Sigmoid colon (tissue), 4 donors: ENCODE measurements around the gene ADRA1B.

Source experiments
- CTCF ChIP-seq, 4 experiments: fragments of 450-650 bp in 3 of 4; fragments of 200-600 bp in 1 of 4; IDR thresholded peaks; one replicate each; pipeline ENCODE4 v1.5.1; 2016 to 2019; ENCODE audit warnings: antibody characterized with exemption in 4 of 4, mild to moderate bottlenecking in 3 of 4, moderate library complexity in 2 of 4
- EP300 ChIP-seq, 4 donors: sonication (generic); formaldehyde crosslinking; IDR thresholded peaks; one replicate each; pipeline ENCODE4 v1.6.1; 2017; ENCODE audit warnings: antibody characterized with exemption in 4 of 4
- POLR2A ChIP-seq, 2 donors: fragments of 450-650 bp; IDR thresholded peaks; one replicate each; pipeline ENCODE4 v1.6.1; 2016; ENCODE audit warnings: antibody characterized with exemption in 2 of 2, mild to moderate bottlenecking in 2 of 2, moderate library complexity in 2 of 2
- POLR2AphosphoS5 ChIP-seq, 4 donors: sonication (generic); formaldehyde crosslinking; IDR thresholded peaks; one replicate each; pipeline ENCODE4 v1.6.1; 2017; ENCODE audit warnings: antibody characterized with exemption in 4 of 4

DNA sequence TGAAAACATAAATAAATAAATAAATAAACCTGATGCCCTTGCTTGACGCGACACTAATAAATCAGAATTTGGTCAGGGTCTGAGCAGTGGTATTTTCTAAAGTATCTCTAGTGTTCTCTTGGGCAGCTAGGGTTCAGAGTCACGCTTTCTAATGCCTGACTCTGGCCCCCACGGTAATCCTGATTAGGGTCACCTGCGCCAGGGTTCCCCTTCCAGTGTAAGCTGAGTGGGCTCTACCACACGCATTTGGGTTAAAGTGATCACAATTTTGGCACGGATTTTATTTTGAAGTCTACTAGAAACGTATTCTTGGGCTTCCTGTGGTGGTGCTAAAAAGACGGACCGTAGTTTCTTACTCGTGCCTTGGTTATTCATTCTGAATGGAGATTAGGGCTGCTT, 93.3 kb downstream of the ADRA1B start:
- TF ChIP-seq CTCF (IDR thresholded peaks at IDR 0.05) (no peak), EP300 (IDR thresholded peaks at IDR 0.05) (no peak), POLR2AphosphoS5 (IDR thresholded peaks at IDR 0.05) (no peak), POLR2A (IDR thresholded peaks at IDR 0.05) (no peak)
